ENCODE data around the gene TELO2. TPM values are rescaled to one million over a fixed set of nuclear protein-coding genes. Genes with fewer than 3 reads are reported as not detected.

The TELO2 gene
- total RNA-seq, 1 donor from 2014 or later = 110 TPM

GRCh38 chr16:1532771-1533170 lies 39.6 kb downstream of the TELO2 start:
- intact Hi-C loops (cut with DNase I) = loop anchor here (2.0 to 5.0 kb wide), 3 partner anchors 24 to 80 kb away; partner anchors contain the start of genes CRAMP1, IFT140 and TELO2
- peaks cover 23% of the 10 kb centered on the region in 2 donors for H3K36me3 ChIP-seq
- H3K4me3 ChIP-seq = peak overlapping the region; percentile 68 to 80
- no peak for TF ChIP-seq CTCF (IDR thresholded peaks at IDR 0.05)
- H3K27ac ChIP-seq = peak overlapping the region; percentile 90 to 98
- peaks cover 17 to 51% of the 10 kb centered on the region in 2 donors for H3K4me1 ChIP-seq
- H3K9me3 ChIP-seq = no peaks in the 10 kb centered on the region
- H3K27me3 ChIP-seq = no peaks in the 10 kb centered on the region
- DNase-seq (ENCODE audit: low spot score in 2 of 2) = no peak

- Histone ChIP-seq H3K36me3 (peaks cover 30% of the 10 kb centered on the region in 2 donors), H3K27ac (peak within 1 kb of the TSS; percentile 90 to 98), H3K4me3 (peak within 1 kb of the TSS; percentile 68 to 80), H3K4me1 (peaks cover 17 to 54% of the 10 kb centered on the region in 2 donors), H3K27me3 (no peaks in the 10 kb centered on the region), H3K9me3 (no peaks in the 10 kb centered on the region)
- intact Hi-C loops (cut with DNase I) = loop anchor here (2.0 to 5.0 kb wide), 3 partner anchors 25 to 79 kb away; partner anchors contain the start of genes CRAMP1, IFT140 and TELO2
- no peak for TF ChIP-seq CTCF (IDR thresholded peaks at IDR 0.05)
- peak in 1 of 2 donors; percentile 86 for DNase-seq (ENCODE audit: low spot score in 2 of 2)
Measured at GRCh38 chr16:1533443-1533951, 40.3 kb downstream of the TELO2 start, which contains the start of gene TMEM204. Gene TMEM204, plus strand, starts transcription at chr16:1533666. Its CDS starts 610 bp downstream, at chr16:1534276.

GRCh38 chr16:1534021-1535020 lies 41.2 kb downstream of the TELO2 start:
- DNase-seq (ENCODE audit: low spot score in 2 of 2) = no peak
- no peaks in the 10 kb centered on the region for H3K9me3 ChIP-seq
- H3K27ac ChIP-seq = peak overlapping the region; percentile 90 to 98
- H3K4me1 ChIP-seq = peaks cover 17 to 54% of the 10 kb centered on the region in 2 donors
- H3K27me3 ChIP-seq = no peaks in the 10 kb centered on the region
- peaks cover 38 to 39% of the 10 kb centered on the region in 2 donors for H3K36me3 ChIP-seq
- intact Hi-C loops (cut with DNase I) = loop anchor here (5.0 kb wide), 2 partner anchors 42 to 78 kb away; partner anchors contain the start of genes CRAMP1, IFT140 and TELO2
- TF ChIP-seq CTCF (IDR thresholded peaks at IDR 0.05) = no peak
- H3K4me3 ChIP-seq = peak overlapping the region; percentile 68 to 80

GRCh38 chr16:1535391-1536291 lies 42.5 kb downstream of the TELO2 start:
- intact Hi-C loops (cut with DNase I) = no loop called here
- Histone ChIP-seq H3K4me3 (peak overlapping the region; percentile 68 to 80), H3K27me3 (no peaks in the 10 kb centered on the region), H3K27ac (peak overlapping the region; percentile 90 to 98), H3K9me3 (no peaks in the 10 kb centered on the region), H3K4me1 (peaks cover 17 to 50% of the 10 kb centered on the region in 2 donors), H3K36me3 (peaks cover 47 to 50% of the 10 kb centered on the region in 2 donors)
- DNase-seq (ENCODE audit: low spot score in 2 of 2) = no peak
- TF ChIP-seq CTCF (IDR thresholded peaks at IDR 0.05) = no peak

GRCh38 chr16:1536601-1537000 lies 43.4 kb downstream of the TELO2 start:
- intact Hi-C loops (cut with DNase I) = no loop called here
- peak overlapping the region in 1 of 2 donors; percentile 68 for H3K4me3 ChIP-seq
- H3K27ac ChIP-seq = peak overlapping the region; percentile 13 to 98
- DNase-seq (ENCODE audit: low spot score in 2 of 2) = no peak
- peaks cover 17 to 45% of the 10 kb centered on the region in 2 donors for H3K4me1 ChIP-seq
- H3K27me3 ChIP-seq = no peaks in the 10 kb centered on the region
- H3K9me3 ChIP-seq = no peaks in the 10 kb centered on the region
- peaks cover 57 to 59% of the 10 kb centered on the region in 2 donors for H3K36me3 ChIP-seq
- no peak for TF ChIP-seq CTCF (IDR thresholded peaks at IDR 0.05)
